ENCODE results near the gene KCTD14.

DNA sequence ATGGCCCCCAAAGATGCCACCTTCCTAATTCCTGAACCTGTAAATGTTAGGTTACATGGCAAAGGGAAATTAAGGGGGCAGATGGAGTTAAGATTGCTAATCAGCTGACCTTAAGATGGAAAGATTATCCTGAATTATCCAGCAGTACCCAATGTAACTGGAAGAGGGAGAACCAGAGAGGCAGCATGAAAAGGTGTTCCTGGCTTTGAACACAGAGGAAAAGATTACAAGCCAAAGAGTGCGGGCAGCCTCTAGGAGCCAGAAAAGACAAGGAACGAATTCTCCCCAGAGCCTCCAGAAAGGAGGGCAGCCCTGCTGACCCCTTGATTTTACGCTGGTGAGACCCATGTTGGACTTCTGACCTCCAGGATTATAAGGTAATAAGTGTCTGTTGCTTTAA, 25.5 kb upstream of the KCTD14 start:
- TF ChIP-seq, protein P1, sequence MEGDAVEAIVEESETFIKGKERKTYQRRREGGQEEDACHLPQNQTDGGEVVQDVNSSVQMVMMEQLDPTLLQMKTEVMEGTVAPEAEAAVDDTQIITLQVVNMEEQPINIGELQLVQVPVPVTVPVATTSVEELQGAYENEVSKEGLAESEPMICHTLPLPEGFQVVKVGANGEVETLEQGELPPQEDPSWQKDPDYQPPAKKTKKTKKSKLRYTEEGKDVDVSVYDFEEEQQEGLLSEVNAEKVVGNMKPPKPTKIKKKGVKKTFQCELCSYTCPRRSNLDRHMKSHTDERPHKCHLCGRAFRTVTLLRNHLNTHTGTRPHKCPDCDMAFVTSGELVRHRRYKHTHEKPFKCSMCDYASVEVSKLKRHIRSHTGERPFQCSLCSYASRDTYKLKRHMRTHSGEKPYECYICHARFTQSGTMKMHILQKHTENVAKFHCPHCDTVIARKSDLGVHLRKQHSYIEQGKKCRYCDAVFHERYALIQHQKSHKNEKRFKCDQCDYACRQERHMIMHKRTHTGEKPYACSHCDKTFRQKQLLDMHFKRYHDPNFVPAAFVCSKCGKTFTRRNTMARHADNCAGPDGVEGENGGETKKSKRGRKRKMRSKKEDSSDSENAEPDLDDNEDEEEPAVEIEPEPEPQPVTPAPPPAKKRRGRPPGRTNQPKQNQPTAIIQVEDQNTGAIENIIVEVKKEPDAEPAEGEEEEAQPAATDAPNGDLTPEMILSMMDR (IDR thresholded peaks at IDR 0.05; ENCODE audit: low read length), result no peak
- no peak for TF ChIP-seq EZH2phosphoT487 (IDR thresholded peaks at IDR 0.05; ENCODE audit: low read length)

Measured in MM.1S (cell line).